HEK293T (cell line): ENCODE results near the gene ZNF695.
"Not testable (repeated sequence)": the region's sequence is repeated elsewhere in the genome, so short reads cannot be mapped to it uniquely, and the experiment has no call there.

ENCODE experiments used
- CTCF ChIA-PET: fragments of 350-600 bp; formaldehyde crosslinking; extraction: SDS; loops from one replicate; lab custom pipeline; 2021; ENCODE audit warnings: antibody characterized with exemption, inconsistent platforms; lab: Yijun Ruan, JAX
- POLR2A ChIA-PET: fragments of 350-600 bp; formaldehyde crosslinking; extraction: SDS; loops from one replicate; lab custom pipeline; 2020; ENCODE audit warnings: antibody characterized with exemption, inconsistent platforms; lab: Yijun Ruan, JAX
- DNase-seq: peaks from one replicate; pipeline ENCODE4 v3.0.0; 2012; ENCODE audit warnings: mixed read lengths; ENCODE audit errors: extremely low spot score
- ARNT ChIP-seq: fragments of 450-650 bp; IDR thresholded peaks from 2 replicates; pipeline ENCODE4 v1.6.1; 2017; ENCODE audit warnings: mild to moderate bottlenecking
- BHLHE40 ChIP-seq: fragments of 450-650 bp; IDR thresholded peaks from 2 replicates; pipeline ENCODE4 v1.6.1; 2016; ENCODE audit warnings: mild to moderate bottlenecking, moderate library complexity, borderline replicate concordance
- CTBP1 ChIP-seq: fragments of 450-650 bp; IDR thresholded peaks from 2 replicates; pipeline ENCODE4 v1.6.1; 2016; ENCODE audit warnings: borderline replicate concordance
- ELF4 ChIP-seq: fragments of 450-650 bp; IDR thresholded peaks from 2 replicates; pipeline ENCODE4 v1.6.1; 2017; ENCODE audit warnings: antibody characterized with exemption
- FOXA1 ChIP-seq: fragments of 450-650 bp; IDR thresholded peaks from 2 replicates; pipeline ENCODE4 v1.6.1; 2016; ENCODE audit warnings: mild to moderate bottlenecking
- FOXK2 ChIP-seq: fragments of 450-650 bp; IDR thresholded peaks from 2 replicates; pipeline ENCODE4 v1.6.1; 2016; ENCODE audit warnings: mild to moderate bottlenecking
- FOXM1 ChIP-seq: fragments of 450-650 bp; IDR thresholded peaks from 2 replicates; pipeline ENCODE4 v1.6.1; 2017; ENCODE audit warnings: mild to moderate bottlenecking, borderline replicate concordance
- HDGF ChIP-seq: fragments of 450-650 bp; IDR thresholded peaks from 2 replicates; pipeline ENCODE4 v1.6.1; 2017; ENCODE audit warnings: antibody characterized with exemption, borderline replicate concordance
- L3MBTL2 ChIP-seq: fragments of 450-650 bp; conservative IDR thresholded peaks from 2 replicates; pipeline ENCODE4 v1.6.1; 2016; ENCODE audit warnings: mild to moderate bottlenecking
- LEF1 ChIP-seq: fragments of 450-650 bp; IDR thresholded peaks from 2 replicates; pipeline ENCODE4 v1.6.1; 2017; ENCODE audit warnings: mild to moderate bottlenecking, borderline replicate concordance
- NFRKB ChIP-seq: fragments of 450-650 bp; IDR thresholded peaks from 2 replicates; pipeline ENCODE4 v1.6.1; 2016; ENCODE audit warnings: mild to moderate bottlenecking, moderate library complexity
- PKNOX1 ChIP-seq: fragments of 450-650 bp; IDR thresholded peaks from 2 replicates; pipeline ENCODE4 v1.6.1; 2016
- SP1 ChIP-seq: fragments of 450-650 bp; IDR thresholded peaks from 2 replicates; pipeline ENCODE4 v1.6.1; 2017
- SUZ12 ChIP-seq: fragments of 450-650 bp; IDR thresholded peaks from 2 replicates; pipeline ENCODE4 v1.6.1; 2016; ENCODE audit warnings: mild to moderate bottlenecking
- TARDBP ChIP-seq: fragments of 450-650 bp; IDR thresholded peaks from 2 replicates; pipeline ENCODE4 v1.6.1; 2016
- ZNF384 ChIP-seq: fragments of 450-650 bp; IDR thresholded peaks from 2 replicates; pipeline ENCODE4 v1.6.1; 2016

The ZNF695 gene

GRCh38 chr1:247043406-247043805 lies 35.5 kb upstream of the ZNF695 start:
- DNase-seq: no peak
- ChIA-PET CTCF (no interaction called here), POLR2A (no interaction called here)
- no peak for TF ChIP-seq NFRKB
- TF ChIP-seq PKNOX1: no peak
- no peak for TF ChIP-seq ARNT
- no peak for TF ChIP-seq FOXK2
- no peak for TF ChIP-seq HDGF

- DNase-seq: no peak
- ChIA-PET POLR2A (no interaction called here), CTCF (no interaction called here)
- TF ChIP-seq NFRKB (no peak), FOXK2 (no peak), TARDBP (no peak), BHLHE40 (no peak), L3MBTL2 (no peak), SUZ12 (no peak), ELF4 (no peak), FOXM1 (no peak), LEF1 (no peak), SP1 (no peak), ARNT (no peak), CTBP1 (no peak), PKNOX1 (no peak)
These were observed 29.9 kb upstream of the ZNF695 start for GRCh38 chr1:247037511-247038320.

GRCh38 chr1:247032306-247032705 lies 24.4 kb upstream of the ZNF695 start:
- CTCF ChIA-PET, POLR2A ChIA-PET, DNase-seq: not testable (repeated sequence)

GRCh38 chr1:247024658-247025057 lies 16.8 kb upstream of the ZNF695 start:
- POLR2A ChIA-PET: not testable (repeated sequence)

GRCh38 chr1:247013391-247013790 lies 5.5 kb upstream of the ZNF695 start:
- CTCF ChIA-PET: no interaction called here
- no peak for DNase-seq
- POLR2A ChIA-PET: no interaction called here
- TF ChIP-seq LEF1: no peak
- TF ChIP-seq FOXM1: no peak
- no peak for TF ChIP-seq HDGF
- no peak for TF ChIP-seq FOXK2
- TF ChIP-seq NFRKB: no peak
- TF ChIP-seq CTBP1: no peak
- no peak for TF ChIP-seq PKNOX1
- TF ChIP-seq ELF4: no peak
- TF ChIP-seq L3MBTL2: no peak
- TF ChIP-seq ARNT: no peak
- no peak for TF ChIP-seq ZNF384
- no peak for TF ChIP-seq TARDBP
- no peak for TF ChIP-seq SUZ12

More at GRCh38 chr1:247024658-247025057, 16.8 kb upstream of the ZNF695 start:
- DNase-seq, CTCF ChIA-PET: not testable (repeated sequence)

- DNase-seq: no peak
- ChIA-PET CTCF (no interaction called here), POLR2A (no interaction called here)
- TF ChIP-seq SUZ12 (no peak), FOXA1 (no peak), FOXK2 (no peak), LEF1 (no peak), NFRKB (no peak), ZNF384 (no peak), ELF4 (no peak), TARDBP (no peak), PKNOX1 (no peak), BHLHE40 (no peak), CTBP1 (no peak), ARNT (no peak), HDGF (no peak), SP1 (no peak), L3MBTL2 (no peak), FOXM1 (no peak)
These were observed 546 bp upstream of the ZNF695 start for GRCh38 chr1:247008406-247008799.

- DNase-seq, POLR2A ChIA-PET, CTCF ChIA-PET: not testable (repeated sequence)
These were observed 3.8 kb downstream of the ZNF695 start for GRCh38 chr1:247004081-247004480.
